ENCODE measurements around the gene TCTN3. TPM values are rescaled to one million over a fixed set of nuclear protein-coding genes. Genes with fewer than 3 reads are reported as not detected.
A peak's percentile ranks its signal among the peaks of the same experiment; 100 is the strongest.

Gene TCTN3
- total and polyA plus RNA-seq, 2 of the 13 experiments (the other 11 are each of a cell fraction or from before 2014, with no cell fraction given) = 53.3 to 60.0 TPM

GRCh38 chr10:95656291-95657164 lies 37.2 kb downstream of the TCTN3 start, which contains the start of gene ALDH18A1 (continued):
- TF ChIP-seq, protein P1, sequence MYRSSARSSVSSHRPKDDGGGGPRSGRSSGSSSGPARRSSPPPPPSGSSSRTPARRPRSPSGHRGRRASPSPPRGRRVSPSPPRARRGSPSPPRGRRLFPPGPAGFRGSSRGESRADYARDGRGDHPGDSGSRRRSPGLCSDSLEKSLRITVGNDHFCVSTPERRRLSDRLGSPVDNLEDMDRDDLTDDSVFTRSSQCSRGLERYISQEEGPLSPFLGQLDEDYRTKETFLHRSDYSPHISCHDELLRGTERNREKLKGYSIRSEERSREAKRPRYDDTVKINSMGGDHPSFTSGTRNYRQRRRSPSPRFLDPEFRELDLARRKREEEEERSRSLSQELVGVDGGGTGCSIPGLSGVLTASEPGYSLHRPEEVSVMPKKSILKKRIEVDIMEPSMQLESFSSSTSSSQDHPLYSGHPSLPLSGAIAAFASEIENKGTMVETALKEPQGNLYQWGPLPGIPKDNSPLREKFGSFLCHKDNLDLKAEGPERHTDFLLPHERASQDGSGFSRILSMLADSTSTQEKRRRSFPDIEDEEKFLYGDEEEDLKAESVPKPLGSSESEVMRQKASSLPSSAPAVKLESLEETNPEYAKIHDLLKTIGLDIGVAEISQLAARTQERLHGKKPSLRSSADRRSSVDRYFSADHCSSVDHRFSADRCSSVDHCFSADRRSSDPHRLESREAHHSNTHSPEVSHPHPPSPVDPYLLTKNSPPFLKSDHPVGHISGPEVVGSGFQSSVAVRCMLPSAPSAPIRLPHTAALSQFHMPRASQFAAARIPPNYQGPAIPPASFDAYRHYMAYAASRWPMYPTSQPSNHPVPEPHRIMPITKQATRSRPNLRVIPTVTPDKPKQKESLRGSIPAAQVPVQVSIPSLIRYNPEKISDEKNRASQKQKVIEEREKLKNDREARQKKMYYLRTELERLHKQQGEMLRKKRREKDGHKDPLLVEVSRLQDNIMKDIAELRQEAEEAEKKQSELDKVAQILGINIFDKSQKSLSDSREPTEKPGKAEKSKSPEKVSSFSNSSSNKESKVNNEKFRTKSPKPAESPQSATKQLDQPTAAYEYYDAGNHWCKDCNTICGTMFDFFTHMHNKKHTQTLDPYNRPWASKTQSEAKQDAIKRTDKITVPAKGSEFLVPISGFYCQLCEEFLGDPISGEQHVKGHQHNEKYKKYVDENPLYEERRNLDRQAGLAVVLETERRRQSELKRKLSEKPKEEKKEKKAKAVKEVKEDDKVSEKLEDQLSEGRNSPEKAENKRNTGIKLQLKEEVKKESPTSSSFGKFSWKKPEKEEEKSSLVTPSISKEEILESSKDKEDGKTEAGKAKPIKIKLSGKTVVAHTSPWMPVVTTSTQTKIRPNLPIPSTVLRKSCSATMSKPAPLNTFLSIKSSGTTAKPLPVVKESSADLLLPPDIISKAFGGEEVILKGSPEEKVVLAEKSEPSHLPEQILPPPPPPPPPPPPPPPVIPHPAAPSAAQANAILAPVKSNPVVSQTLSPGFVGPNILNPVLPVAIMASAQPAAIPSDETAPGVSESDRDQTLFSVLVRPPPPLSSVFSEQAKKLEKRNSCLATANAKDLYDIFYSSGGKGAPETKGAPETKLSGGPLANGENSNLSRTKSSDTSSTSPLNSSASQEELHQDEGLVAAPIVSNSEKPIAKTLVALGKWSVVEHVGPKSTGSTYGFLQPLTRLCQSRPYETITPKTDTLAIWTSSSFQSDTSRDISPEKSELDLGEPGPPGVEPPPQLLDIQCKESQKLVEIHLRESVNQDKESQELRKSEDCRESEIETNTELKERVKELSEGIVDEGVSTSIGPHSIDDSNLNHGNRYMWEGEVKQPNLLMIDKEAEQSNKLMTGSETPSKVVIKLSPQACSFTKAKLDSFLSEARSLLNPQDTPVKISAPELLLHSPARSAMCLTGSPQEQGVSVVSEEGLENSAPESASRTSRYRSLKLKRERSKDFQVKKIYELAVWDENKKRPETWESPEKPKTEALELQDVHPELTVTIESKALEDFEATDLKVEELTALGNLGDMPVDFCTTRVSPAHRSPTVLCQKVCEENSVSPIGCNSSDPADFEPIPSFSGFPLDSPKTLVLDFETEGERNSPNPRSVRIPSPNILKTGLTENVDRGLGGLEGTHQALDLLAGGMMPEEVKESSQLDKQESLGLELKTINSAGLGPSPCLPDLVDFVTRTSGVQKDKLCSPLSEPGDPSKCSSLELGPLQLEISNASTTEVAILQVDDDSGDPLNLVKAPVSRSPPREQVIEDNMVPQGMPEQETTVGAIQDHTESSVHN (CRISPR knock-in tag; IDR thresholded peaks at IDR 0.05) = peak; percentile 20; the same call in 1 of the 2 replicates
- TF ChIP-seq HIVEP1 (CRISPR knock-in tag; IDR thresholded peaks at IDR 0.05) (peak; percentile 55; the same call in 1 of the 2 replicates), KLF16 (CRISPR knock-in tag; IDR thresholded peaks at IDR 0.05) (peak in 1 of 2 experiments; percentile 69; a peak in 1 of 4 replicates), ZNF121 (CRISPR knock-in tag; IDR thresholded peaks at IDR 0.05) (peak; percentile 33; the same call in 1 of the 2 replicates), NPAS2 (CRISPR knock-in tag; IDR thresholded peaks at IDR 0.05; ENCODE audit: borderline replicate concordance) (no peak), KLF6 (CRISPR knock-in tag; IDR thresholded peaks at IDR 0.05) (peak; percentile 25; the same call in 1 of the 2 replicates), ZBTB34 (CRISPR knock-in tag; IDR thresholded peaks at IDR 0.05) (no peak), POLR2A (IDR thresholded peaks at IDR 0.05; ENCODE audit: insufficient read depth in 1 of 2, low read depth in 2 of 2, low read length in 2 of 2) (peak; percentile 34 to 74; a peak in 3 of 4 replicates), ZNF724P (CRISPR knock-in tag; IDR thresholded peaks at IDR 0.05; ENCODE audit: borderline replicate concordance) (peak; percentile 75; the same call in 1 of the 2 replicates), KMT2A (CRISPR knock-in tag; IDR thresholded peaks at IDR 0.05) (no peak; the same call in 1 of the 2 replicates)

Data from HepG2 (cell line).